ENCODE results near the gene GABRA5. TPM values are rescaled to one million over a fixed set of nuclear protein-coding genes. Genes with fewer than 3 reads are reported as not detected.

Gene GABRA5
- total RNA-seq, 2 donors from 2014 or later: 3.8 to 4.4 TPM

DNA sequence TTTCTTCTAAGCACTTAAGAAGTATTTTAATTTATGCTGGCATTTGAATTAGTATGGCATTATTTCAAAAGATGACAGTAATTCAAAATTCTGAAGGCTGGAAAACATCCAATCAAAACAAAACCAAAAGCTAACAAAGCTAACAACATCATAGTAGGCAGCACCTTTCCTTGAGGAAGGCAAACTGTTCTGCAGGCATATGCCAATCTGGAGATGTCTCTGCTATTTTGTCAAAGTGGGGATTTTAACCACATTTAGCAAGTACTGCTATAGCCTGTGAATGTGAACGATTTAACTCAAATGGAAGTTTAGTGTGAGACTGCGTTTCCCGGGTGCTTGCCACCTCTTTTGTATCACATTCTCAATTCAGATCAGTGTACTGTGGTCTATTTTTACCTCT, 16.7 kb upstream of the GABRA5 start:
- no peak overlapping the region for H3K27ac Mint-ChIP-seq
- TF ChIP-seq, protein P1, sequence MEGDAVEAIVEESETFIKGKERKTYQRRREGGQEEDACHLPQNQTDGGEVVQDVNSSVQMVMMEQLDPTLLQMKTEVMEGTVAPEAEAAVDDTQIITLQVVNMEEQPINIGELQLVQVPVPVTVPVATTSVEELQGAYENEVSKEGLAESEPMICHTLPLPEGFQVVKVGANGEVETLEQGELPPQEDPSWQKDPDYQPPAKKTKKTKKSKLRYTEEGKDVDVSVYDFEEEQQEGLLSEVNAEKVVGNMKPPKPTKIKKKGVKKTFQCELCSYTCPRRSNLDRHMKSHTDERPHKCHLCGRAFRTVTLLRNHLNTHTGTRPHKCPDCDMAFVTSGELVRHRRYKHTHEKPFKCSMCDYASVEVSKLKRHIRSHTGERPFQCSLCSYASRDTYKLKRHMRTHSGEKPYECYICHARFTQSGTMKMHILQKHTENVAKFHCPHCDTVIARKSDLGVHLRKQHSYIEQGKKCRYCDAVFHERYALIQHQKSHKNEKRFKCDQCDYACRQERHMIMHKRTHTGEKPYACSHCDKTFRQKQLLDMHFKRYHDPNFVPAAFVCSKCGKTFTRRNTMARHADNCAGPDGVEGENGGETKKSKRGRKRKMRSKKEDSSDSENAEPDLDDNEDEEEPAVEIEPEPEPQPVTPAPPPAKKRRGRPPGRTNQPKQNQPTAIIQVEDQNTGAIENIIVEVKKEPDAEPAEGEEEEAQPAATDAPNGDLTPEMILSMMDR (conservative IDR thresholded peaks at IDR 0.05): no peak
- Histone ChIP-seq H3K36me3 (ENCODE audit: control insufficient read depth, insufficient read depth, low read length) (no peaks in the 10 kb centered on the region), H3K27me3 (ENCODE audit: control insufficient read depth, insufficient read depth, low read length, poor library complexity, severe bottlenecking) (no peaks in the 10 kb centered on the region), H3K9me3 (ENCODE audit: control insufficient read depth, low read length) (no peaks in the 10 kb centered on the region), H3K4me3 (ENCODE audit: low read length) (no peak overlapping the region), H3K9ac (ENCODE audit: extremely low read depth, low read length, poor library complexity, severe bottlenecking) (no peak overlapping the region), H3K4me1 (ENCODE audit: control insufficient read depth, insufficient read depth, low read length) (no peaks in the 10 kb centered on the region), H3K27ac (ENCODE audit: low read depth, low read length) (no peak overlapping the region)
- WGBS, 2 experiments (ENCODE audit: insufficient coverage in 1 of 2, insufficient read length in 1 of 2): 85% methylated on average over 3 of the region's 3 CpGs; no CpG with 5 or more reads in 1 of the 2 experiments
- H3K27me3 Mint-ChIP-seq (ENCODE audit: insufficient read depth): no peaks in the 10 kb centered on the region
- DNase-seq: no peak
- no peaks in the 10 kb centered on the region for H3K36me3 Mint-ChIP-seq (ENCODE audit: low read depth)
- H3K4me3 Mint-ChIP-seq: no peak overlapping the region
- H3K9me3 Mint-ChIP-seq: peaks cover 9% of the 10 kb centered on the region
- H3K4me1 Mint-ChIP-seq: no peaks in the 10 kb centered on the region

DNA sequence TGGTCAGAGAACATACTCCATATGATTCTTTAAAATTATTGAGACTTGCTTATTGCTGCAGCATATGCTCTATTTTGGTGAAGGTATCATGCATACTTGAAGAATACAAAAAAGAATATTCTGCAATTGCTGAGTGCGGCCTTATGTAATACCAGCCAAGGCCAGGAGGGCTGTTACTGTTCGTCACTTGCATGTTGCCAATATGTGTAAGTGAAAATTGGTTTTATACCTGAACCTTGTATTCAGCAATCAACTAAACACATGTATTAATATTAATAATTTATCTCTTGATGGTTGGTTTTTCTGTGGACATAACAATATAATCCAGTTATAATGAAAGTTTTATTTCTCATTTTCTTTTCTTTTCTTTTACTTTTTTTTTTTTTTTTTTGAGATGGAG, 13.9 kb upstream of the GABRA5 start:
- Histone ChIP-seq H3K27me3 (ENCODE audit: control insufficient read depth, insufficient read depth, low read length, poor library complexity, severe bottlenecking) (no peaks in the 10 kb centered on the region), H3K27ac (ENCODE audit: low read depth, low read length) (no peak overlapping the region), H3K4me3 (ENCODE audit: low read length) (no peak overlapping the region), H3K36me3 (ENCODE audit: control insufficient read depth, insufficient read depth, low read length) (no peaks in the 10 kb centered on the region), H3K9me3 (ENCODE audit: control insufficient read depth, low read length) (no peaks in the 10 kb centered on the region), H3K4me1 (ENCODE audit: control insufficient read depth, insufficient read depth, low read length) (no peaks in the 10 kb centered on the region), H3K9ac (ENCODE audit: extremely low read depth, low read length, poor library complexity, severe bottlenecking) (no peak overlapping the region)
- Mint-ChIP-seq H3K4me1 (no peaks in the 10 kb centered on the region), H3K36me3 (ENCODE audit: low read depth) (no peaks in the 10 kb centered on the region), H3K9me3 (peaks cover 9% of the 10 kb centered on the region), H3K4me3 (no peak overlapping the region), H3K27me3 (ENCODE audit: insufficient read depth) (no peaks in the 10 kb centered on the region), H3K27ac (no peak overlapping the region)
- WGBS, 2 experiments (ENCODE audit: insufficient coverage in 1 of 2, insufficient read length in 1 of 2): 98% methylated on average over 2 of the region's 2 CpGs; no CpG with 5 or more reads in 1 of the 2 experiments
- TF ChIP-seq, protein P1 (conservative IDR thresholded peaks at IDR 0.05): peak; percentile 64
- no peak for DNase-seq

GRCh38 chr15:26854435-26854834, 12.4 kb upstream of the GABRA5 start:
- Mint-ChIP-seq H3K27ac (no peak overlapping the region), H3K27me3 (ENCODE audit: insufficient read depth) (no peaks in the 10 kb centered on the region), H3K36me3 (ENCODE audit: low read depth) (no peaks in the 10 kb centered on the region), H3K9me3 (peaks cover 2% of the 10 kb centered on the region), H3K4me1 (no peaks in the 10 kb centered on the region), H3K4me3 (no peak overlapping the region)
- Histone ChIP-seq H3K4me3 (ENCODE audit: low read length) (no peak overlapping the region), H3K9ac (ENCODE audit: extremely low read depth, low read length, poor library complexity, severe bottlenecking) (no peak overlapping the region), H3K4me1 (ENCODE audit: control insufficient read depth, insufficient read depth, low read length) (no peaks in the 10 kb centered on the region), H3K27me3 (ENCODE audit: control insufficient read depth, insufficient read depth, low read length, poor library complexity, severe bottlenecking) (no peaks in the 10 kb centered on the region), H3K27ac (ENCODE audit: low read depth, low read length) (no peak overlapping the region), H3K36me3 (ENCODE audit: control insufficient read depth, insufficient read depth, low read length) (no peaks in the 10 kb centered on the region), H3K9me3 (ENCODE audit: control insufficient read depth, low read length) (no peaks in the 10 kb centered on the region)
- DNase-seq: no peak
- 86 to 90% methylated on average over 3 to 4 of the region's 4 CpGs for WGBS, 2 experiments (ENCODE audit: insufficient coverage in 1 of 2, insufficient read length in 1 of 2)
- TF ChIP-seq, protein P1 (conservative IDR thresholded peaks at IDR 0.05): no peak

All from endodermal cell (in vitro differentiated cells).